H9 (cell line): Measurements from ENCODE around the gene RAI1. TPM values are rescaled to one million over a fixed set of nuclear protein-coding genes. Genes with fewer than 3 reads are reported as not detected.

Experiments used
- DNase-seq: peaks from one replicate; pipeline ENCODE4 v3.0.0-alpha.2; 2017
- H2AFZ ChIP-seq: one replicate; pipeline ENCODE4 v1.6.1; 2013; ENCODE audit warnings: mild to moderate bottlenecking, low read length, control low read depth, moderate library complexity
- H2AK5ac ChIP-seq: 2 replicates; pipeline ENCODE4 v1.6.1; 2013; ENCODE audit warnings: low read length, control low read depth, mixed read lengths; ENCODE audit not compliant: insufficient read length
- H2BK120ac ChIP-seq: one replicate; pipeline ENCODE4 v1.6.1; 2013; ENCODE audit warnings: low read depth, mild to moderate bottlenecking, low read length, control low read depth, inconsistent platforms; ENCODE audit not compliant: poor library complexity, severe bottlenecking
- H2BK12ac ChIP-seq: 2 replicates; pipeline ENCODE4 v1.6.1; 2013; ENCODE audit warnings: low read length, control low read depth, mixed read lengths, low read depth; ENCODE audit not compliant: insufficient read length
- H2BK15ac ChIP-seq: 2 replicates; pipeline ENCODE4 v1.6.1; 2013; ENCODE audit warnings: low read depth, low read length, control low read depth
- H2BK20ac ChIP-seq: one replicate; pipeline ENCODE4 v1.6.1; 2013; ENCODE audit warnings: low read depth, mild to moderate bottlenecking, low read length, control low read depth, inconsistent platforms; ENCODE audit not compliant: poor library complexity, severe bottlenecking
- H2BK5ac ChIP-seq: 2 replicates; pipeline ENCODE4 v1.6.1; 2013; ENCODE audit warnings: low read length, control low read depth, mixed read lengths; ENCODE audit not compliant: insufficient read length
- H3K14ac ChIP-seq: 2 replicates; pipeline ENCODE4 v1.6.1; 2013; ENCODE audit warnings: low read length, control low read depth; ENCODE audit not compliant: insufficient read depth
- H3K18ac ChIP-seq: 2 replicates; pipeline ENCODE4 v1.6.1; 2013; ENCODE audit warnings: low read depth, mild to moderate bottlenecking, mixed read lengths, low read length, control low read depth; ENCODE audit not compliant: insufficient read length
- H3K23ac ChIP-seq: 2 replicates; pipeline ENCODE4 v1.6.1; 2013; ENCODE audit warnings: low read length, control low read depth, mixed read lengths, low read depth; ENCODE audit not compliant: insufficient read length
- H3K23me2 ChIP-seq: 2 replicates; pipeline ENCODE4 v1.6.1; 2013; ENCODE audit warnings: low read depth, mild to moderate bottlenecking, mixed read lengths, low read length, control low read depth; ENCODE audit not compliant: insufficient read length, poor library complexity, severe bottlenecking
- H3K27ac ChIP-seq: 2 replicates; pipeline ENCODE4 v1.5.1; 2013; ENCODE audit warnings: low read length, control low read depth, mixed read lengths, low read depth; ENCODE audit not compliant: insufficient read length
- H3K27me3 ChIP-seq: 2 replicates; pipeline ENCODE4 v1.6.1; 2013; ENCODE audit warnings: low read length, control low read depth, inconsistent platforms; ENCODE audit not compliant: insufficient read depth
- H3K4ac ChIP-seq: 2 replicates; pipeline ENCODE4 v1.6.1; 2013; ENCODE audit warnings: low read depth, mild to moderate bottlenecking, control low read depth, inconsistent platforms, low read length, moderate library complexity
- H3K4me1 ChIP-seq: 2 replicates; pipeline ENCODE4 v1.6.1; 2013; ENCODE audit warnings: low read length, control low read depth, inconsistent platforms; ENCODE audit not compliant: insufficient read depth
- H3K4me2 ChIP-seq: 2 replicates; pipeline ENCODE4 v1.6.1; 2013; ENCODE audit warnings: low read length, control low read depth, mixed read lengths; ENCODE audit not compliant: insufficient read length, insufficient read depth
- H3K56ac ChIP-seq: 2 replicates; pipeline ENCODE4 v1.6.1; 2013; ENCODE audit warnings: low read depth, mild to moderate bottlenecking, mixed read lengths, low read length, control low read depth; ENCODE audit not compliant: insufficient read length
- H3K79me1 ChIP-seq: 2 replicates; pipeline ENCODE4 v1.6.1; 2013; ENCODE audit warnings: low read depth, mild to moderate bottlenecking, moderate library complexity, low read length, control low read depth, inconsistent platforms; ENCODE audit not compliant: insufficient read depth, poor library complexity, severe bottlenecking
- H3K79me2 ChIP-seq: 2 replicates; pipeline ENCODE4 v1.6.1; 2013; ENCODE audit warnings: low read length, control low read depth, inconsistent platforms; ENCODE audit not compliant: insufficient read depth
- H3K9ac ChIP-seq: 2 replicates; pipeline ENCODE4 v1.6.1; 2013; ENCODE audit warnings: low read length, control low read depth, mixed read lengths; ENCODE audit not compliant: insufficient read length; ENCODE audit errors: extremely low read depth
- H3K9me3 ChIP-seq: one replicate; pipeline ENCODE4 v1.6.1; 2013; ENCODE audit warnings: low read depth, low read length, inconsistent platforms; ENCODE audit not compliant: control insufficient read depth
- H3T11ph ChIP-seq: one replicate; pipeline ENCODE4 v1.6.1; 2013; ENCODE audit warnings: mild to moderate bottlenecking, low read length, control low read depth, inconsistent platforms
- H4K20me1 ChIP-seq: one replicate; pipeline ENCODE4 v1.6.1; 2013; ENCODE audit not compliant: control insufficient read depth, insufficient read length, insufficient read depth
- H4K5ac ChIP-seq: 2 replicates; pipeline ENCODE4 v1.6.1; 2013; ENCODE audit warnings: low read depth, mild to moderate bottlenecking, mixed read lengths, low read length, control low read depth; ENCODE audit not compliant: insufficient read length
- H4K8ac ChIP-seq: replicated peaks from 2 replicates; pipeline ENCODE4 v1.6.1; 2013; ENCODE audit warnings: low read length, control low read depth, mixed read lengths, low read depth; ENCODE audit not compliant: insufficient read length
- H4K91ac ChIP-seq: 2 replicates; pipeline ENCODE4 v1.6.1; 2013; ENCODE audit warnings: low read depth, mild to moderate bottlenecking, moderate library complexity, mixed read lengths, low read length, control low read depth; ENCODE audit not compliant: insufficient read length
- H3K27ac Mint-ChIP-seq, 3 experiments: 2 replicates in 2 of 3; 3 replicates in 1 of 3; pipeline ENCODE4 v1.8.0; 2020 to 2021; ENCODE audit warnings: mixed read lengths in 3 of 3, mild to moderate bottlenecking in 1 of 3, moderate library complexity in 1 of 3
- H3K27me3 Mint-ChIP-seq: 2 replicates; pipeline ENCODE4 v1.8.0; 2021; ENCODE audit warnings: low read depth, mild to moderate bottlenecking, moderate library complexity, mixed read lengths
- H3K36me3 Mint-ChIP-seq, 3 experiments: 2 replicates in 2 of 3; 3 replicates in 1 of 3; pipeline ENCODE4 v1.8.0; 2020 to 2021; ENCODE audit warnings: low read depth in 3 of 3, mixed read lengths in 3 of 3; ENCODE audit not compliant: insufficient read depth in 1 of 3
- H3K4me1 Mint-ChIP-seq, 2 experiments: 2 replicates each; pipeline ENCODE4 v1.8.0; 2020; ENCODE audit warnings: mixed read lengths in 2 of 2
- H3K4me3 Mint-ChIP-seq, 2 experiments: 2 replicates in 1 of 2; 3 replicates in 1 of 2; pipeline ENCODE4 v1.8.0; 2020 to 2021; ENCODE audit warnings: mild to moderate bottlenecking in 2 of 2, mixed read lengths in 2 of 2, moderate library complexity in 1 of 2
- H3K9me3 Mint-ChIP-seq, 2 experiments: 2 replicates in 1 of 2; 3 replicates in 1 of 2; pipeline ENCODE4 v1.8.0; 2020; ENCODE audit warnings: mild to moderate bottlenecking in 2 of 2, mixed read lengths in 2 of 2, moderate library complexity in 1 of 2
- WGBS: extraction: QIAGEN DNeasy Blood & Tissue Kit; methylation state at CpG from one replicate; pipeline ENCODE4 v1.1.7; 2013; ENCODE audit warnings: missing lambda C conversion rate, low lambda C conversion rate, mixed read lengths; ENCODE audit not compliant: insufficient read length; ENCODE audit errors: extremely low coverage; 5-methylcytosine and 5-hydroxymethylcytosine counted together
- total RNA-seq: library from RNA; stranded (reverse); gene quantifications from 2 replicates; pipeline ENCODE4 v1.2.1, GENCODE V29; 2021
- TF ChIP-seq, protein P1 (sequence below): fragments of 200-600 bp; sonication (generic); conservative IDR thresholded peaks from 3 replicates; pipeline ENCODE4 v1.8.0; 2021; ENCODE audit warnings: antibody characterized with exemption, mild to moderate bottlenecking

Gene RAI1
- total RNA-seq, 1 experiment from 2014 or later: 1.5 TPM

DNA sequence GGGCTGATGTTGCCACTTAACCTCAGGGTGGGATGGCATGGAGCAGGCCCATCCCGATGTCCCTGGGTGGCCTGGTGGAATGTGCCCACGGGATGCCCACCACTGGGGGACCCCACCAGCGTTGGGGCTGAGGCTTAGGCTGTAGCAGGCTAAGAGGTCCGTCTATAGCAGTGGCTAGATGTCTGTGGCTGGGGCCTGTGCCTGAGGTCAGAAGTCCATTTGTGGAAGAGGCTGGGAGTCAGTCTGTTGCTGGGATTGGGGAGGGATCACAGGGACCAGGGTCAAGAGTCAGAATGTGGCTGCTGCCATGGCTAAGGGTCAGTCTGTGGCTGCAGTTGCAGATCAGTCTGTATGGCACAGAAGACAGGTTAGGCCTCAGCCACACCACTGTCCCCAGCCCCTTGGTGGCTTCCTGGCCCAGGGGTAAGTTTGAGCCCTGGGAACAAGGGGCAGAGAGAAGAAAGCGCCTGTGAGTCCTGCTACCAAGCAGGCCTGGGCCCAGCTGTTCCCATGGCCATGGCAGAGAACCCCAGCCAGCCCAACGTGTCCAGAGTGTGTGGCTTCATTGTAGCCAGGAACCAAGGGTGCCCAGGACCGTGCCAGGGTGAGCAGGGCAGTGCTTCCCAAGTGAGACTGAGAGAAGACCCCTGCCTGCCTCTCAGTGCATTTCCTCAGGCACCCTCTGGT, 35.7 kb downstream of the RAI1 start:
- DNase-seq: no peak
- H3K27me3 ChIP-seq: peaks cover 56% of the 10 kb centered on the region
- Mint-ChIP-seq H3K9me3 (no peaks in the 10 kb centered on the region), H3K4me1 (peaks cover 19 to 29% of the 10 kb centered on the region in 2 experiments), H3K27ac (no peak overlapping the region), H3K27me3 (peaks cover 94% of the 10 kb centered on the region), H3K4me3 (no peak overlapping the region), H3K36me3 (peaks cover 0 to 2% (median 0%) of the 10 kb centered on the region in 3 experiments; a peak in 2 of 7 replicates)
- no peak overlapping the region for H2AFZ ChIP-seq
- no peak overlapping the region for H2BK15ac ChIP-seq
- H3K9me3 ChIP-seq: no peaks in the 10 kb centered on the region
- no peak overlapping the region for H2BK20ac ChIP-seq
- H2AK5ac ChIP-seq: no peak overlapping the region
- no peak overlapping the region for H3K4me2 ChIP-seq
- H3K79me1 ChIP-seq: no peaks in the 10 kb centered on the region
- no peak overlapping the region for H3K56ac ChIP-seq
- no peaks in the 10 kb centered on the region for H4K20me1 ChIP-seq
- H2BK12ac ChIP-seq: no peak overlapping the region
- H3K79me2 ChIP-seq: no peaks in the 10 kb centered on the region
- WGBS: no CpG with 5 or more reads among the region's 7 CpGs
- H4K8ac ChIP-seq: no peak overlapping the region
- no peak overlapping the region; the same call in 1 of the 2 replicates for H3K14ac ChIP-seq
- no peak overlapping the region for H3K18ac ChIP-seq
- no peak overlapping the region for H3K27ac ChIP-seq
- H2BK120ac ChIP-seq: no peak overlapping the region
- H4K5ac ChIP-seq: no peak overlapping the region
- H3K23ac ChIP-seq: no peak overlapping the region
- H2BK5ac ChIP-seq: no peak overlapping the region
- no peaks in the 10 kb centered on the region for H3K4me1 ChIP-seq
- no peaks in the 10 kb centered on the region for H3K23me2 ChIP-seq
- no peak overlapping the region for H4K91ac ChIP-seq
- TF ChIP-seq, protein P1, sequence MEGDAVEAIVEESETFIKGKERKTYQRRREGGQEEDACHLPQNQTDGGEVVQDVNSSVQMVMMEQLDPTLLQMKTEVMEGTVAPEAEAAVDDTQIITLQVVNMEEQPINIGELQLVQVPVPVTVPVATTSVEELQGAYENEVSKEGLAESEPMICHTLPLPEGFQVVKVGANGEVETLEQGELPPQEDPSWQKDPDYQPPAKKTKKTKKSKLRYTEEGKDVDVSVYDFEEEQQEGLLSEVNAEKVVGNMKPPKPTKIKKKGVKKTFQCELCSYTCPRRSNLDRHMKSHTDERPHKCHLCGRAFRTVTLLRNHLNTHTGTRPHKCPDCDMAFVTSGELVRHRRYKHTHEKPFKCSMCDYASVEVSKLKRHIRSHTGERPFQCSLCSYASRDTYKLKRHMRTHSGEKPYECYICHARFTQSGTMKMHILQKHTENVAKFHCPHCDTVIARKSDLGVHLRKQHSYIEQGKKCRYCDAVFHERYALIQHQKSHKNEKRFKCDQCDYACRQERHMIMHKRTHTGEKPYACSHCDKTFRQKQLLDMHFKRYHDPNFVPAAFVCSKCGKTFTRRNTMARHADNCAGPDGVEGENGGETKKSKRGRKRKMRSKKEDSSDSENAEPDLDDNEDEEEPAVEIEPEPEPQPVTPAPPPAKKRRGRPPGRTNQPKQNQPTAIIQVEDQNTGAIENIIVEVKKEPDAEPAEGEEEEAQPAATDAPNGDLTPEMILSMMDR: no peak
- H3T11ph ChIP-seq: no peak overlapping the region
- no peak overlapping the region for H3K9ac ChIP-seq
- H3K4ac ChIP-seq: no peak overlapping the region
